Body of pancreas (tissue), 4 donors: ENCODE measurements around the gene PRRT1. TPM values are rescaled to one million over a fixed set of nuclear protein-coding genes. Genes with fewer than 3 reads are reported as not detected.

Experiments used
- ATAC-seq: fragments of 150-250 bp; one replicate; pipeline ENCODE4 v1.9.1; 2016
- DNase-seq, 4 donors: peaks; one replicate each; pipeline ENCODE4 v3.0.0-alpha.2; 2019
- H3K27ac ChIP-seq, 4 donors: fragments of 200-600 bp; sonication (generic); 1 replicate in 3 of 4; 2 replicates in 1 of 4; pipeline versions ENCODE4 v1.5.1 to v1.6.1; 2016 to 2019; ENCODE audit warnings: mild to moderate bottlenecking in 1 of 4, mixed read lengths in 1 of 4, moderate library complexity in 1 of 4
- H3K27me3 ChIP-seq, 2 donors: fragments of 200-600 bp; sonication (generic); one replicate each; pipeline ENCODE4 v1.6.0; 2016; ENCODE audit warnings: mild to moderate bottlenecking in 1 of 2
- H3K36me3 ChIP-seq, 2 donors: fragments of 200-600 bp; sonication (generic); replicated peaks in 1 of 2; 2 replicates each; pipeline ENCODE4 v1.5.1; 2016; ENCODE audit warnings: low read depth in 2 of 2; ENCODE audit not compliant: insufficient read depth in 1 of 2
- H3K4me1 ChIP-seq: fragments of 200-600 bp; sonication (generic); one replicate; pipeline ENCODE4 v1.6.0; 2016
- H3K4me3 ChIP-seq, 2 donors: fragments of 200-600 bp; sonication (generic); 1 replicate in 1 of 2; 2 replicates in 1 of 2; pipeline ENCODE4 v1.5.1; 2016 to 2019
- H3K9me3 ChIP-seq, 3 donors: fragments of 200-600 bp; sonication (generic); 1 replicate in 2 of 3; 2 replicates in 1 of 3; pipeline ENCODE4 v1.5.1; 2016
- CTCF ChIP-seq, 7 experiments: fragments of 450-650 bp in 4 of 7; fragments of 200-600 bp in 3 of 7; sonication (generic) in 3 of 7; IDR thresholded peaks; one replicate each; pipeline ENCODE4 v1.5.1; 2016 to 2019; ENCODE audit warnings: antibody characterized with exemption in 7 of 7
- POLR2A ChIP-seq, 3 donors: fragments of 450-650 bp; IDR thresholded peaks; one replicate each; pipeline ENCODE4 v1.6.1; 2016; ENCODE audit warnings: antibody characterized with exemption in 3 of 3, mild to moderate bottlenecking in 2 of 3
- WGBS, 2 donors: methylation state at CpG; one replicate each; pipeline ENCODE4 v1.1.5; 2017; 5-methylcytosine and 5-hydroxymethylcytosine counted together
- intact Hi-C: fragments of 100-400 bp; cut with DNase I; formaldehyde crosslinking; loops from one replicate; pipeline ENCODE4 v1.15.1; 2023
- total RNA-seq, 2 donors: library from RNA; depleted of rRNA; stranded (reverse); fragments of >200 nt; gene quantifications; one replicate each; pipeline ENCODE4 v1.1.0, GENCODE V29; 2016

Gene PRRT1
- total RNA-seq, 2 donors from 2014 or later: not detected

GRCh38 chr6:32154514-32155161 lies 2.9 kb upstream of the PRRT1 start:
- Histone ChIP-seq H3K27me3 (no peaks in the 10 kb centered on the region), H3K27ac (peak overlapping the region; percentile 35 to 90 (median 77)), H3K4me3 (peak overlapping the region; percentile 72), H3K36me3 (no peaks in the 10 kb centered on the region), H3K9me3 (no peaks in the 10 kb centered on the region), H3K4me1 (peaks cover 25% of the 10 kb centered on the region)
- TF ChIP-seq POLR2A (IDR thresholded peaks at IDR 0.05) (peak in 2 of 3 donors; percentile 39 to 48), CTCF (IDR thresholded peaks at IDR 0.05) (peak; percentile 23 to 79 (median 68))
- 2 to 8% methylated on average over 14 to 34 of the region's 34 CpGs for whole genome bisulfite sequencing, 2 donors
- DNase-seq: peak; percentile 73 to 85 (median 80)
- ATAC-seq: peak; percentile 78
- intact Hi-C loops: loop anchor here (5.0 kb wide), 1 partner anchor 37 kb away; no protein-coding TSS in a partner anchor

GRCh38 chr6:32153564-32154513 lies 2.1 kb upstream of the PRRT1 start, which contains the start of gene PPT2:
Gene PPT2 (plus strand): TSS chr6:32154141. CDS start chr6:32154595, 454 bp downstream.
- Histone ChIP-seq H3K27ac (peak within 1 kb of the TSS; percentile 35 to 90 (median 77)), H3K4me1 (peaks cover 29% of the 10 kb centered on the region), H3K36me3 (no peaks in the 10 kb centered on the region), H3K9me3 (no peaks in the 10 kb centered on the region), H3K27me3 (peaks cover 0 to under 1% of the 10 kb centered on the region in 2 donors), H3K4me3 (peak within 1 kb of the TSS; percentile 72)
- 2 to 3% methylated on average over 18 to 52 of the region's 52 CpGs for WGBS, 2 donors
- TF ChIP-seq CTCF (IDR thresholded peaks at IDR 0.05) (peak in 4 of 7 experiments; percentile 7 to 32 (median 28)), POLR2A (IDR thresholded peaks at IDR 0.05) (peak in 1 of 3 donors; percentile 16)
- ATAC-seq (peak; percentile 81), DNase-seq (peak; percentile 77 to 90 (median 82))
- intact Hi-C loops: no loop called here

GRCh38 chr6:32152769-32153563 lies 1.2 kb upstream of the PRRT1 start:
- peak overlapping the region in 1 of 2 donors; percentile 72 for H3K4me3 ChIP-seq
- H3K27me3 ChIP-seq: peaks cover 0 to 8% of the 10 kb centered on the region in 2 donors
- intact Hi-C loops: no loop called here
- no peak for ATAC-seq
- peak overlapping the region; percentile 35 to 90 (median 77) for H3K27ac ChIP-seq
- TF ChIP-seq CTCF (IDR thresholded peaks at IDR 0.05) (no peak), POLR2A (IDR thresholded peaks at IDR 0.05) (no peak)
- 38 to 50% methylated on average over 35 of the region's 35 CpGs for WGBS, 2 donors
- H3K4me1 ChIP-seq: peaks cover 38% of the 10 kb centered on the region
- no peaks in the 10 kb centered on the region for H3K9me3 ChIP-seq
- H3K36me3 ChIP-seq: no peaks in the 10 kb centered on the region
- no peak for DNase-seq

- DNase-seq (no peak), ATAC-seq (no peak)
- Histone ChIP-seq H3K9me3 (no peaks in the 10 kb centered on the region), H3K4me3 (no peak overlapping the region), H3K27ac (no peak overlapping the region), H3K36me3 (no peaks in the 10 kb centered on the region), H3K27me3 (peaks cover 0 to 8% of the 10 kb centered on the region in 2 donors), H3K4me1 (peaks cover 39% of the 10 kb centered on the region)
- no peak for TF ChIP-seq CTCF (IDR thresholded peaks at IDR 0.05)
- no peak for TF ChIP-seq POLR2A (IDR thresholded peaks at IDR 0.05)
- intact Hi-C loops: no loop called here
- 44 to 62% methylated on average over 8 of the region's 8 CpGs for WGBS, 2 donors
Measured at GRCh38 chr6:32151181-32151862, 417 bp downstream of the PRRT1 start.
